HepG2 (cell line): ENCODE results near the gene NCOA1.

Source experiments
- ELF1 ChIP-seq: sonication (generic); formaldehyde crosslinking; IDR thresholded peaks from 2 replicates; pipeline ENCODE4 v1.4.0; 2020; ENCODE audit warnings: missing genetic modification reagents
- FIP1L1 ChIP-seq: fragments of 200-400 bp; formaldehyde crosslinking; IDR thresholded peaks from 2 replicates; pipeline ENCODE4 v1.6.1; 2018; ENCODE audit warnings: low read depth, mild to moderate bottlenecking, low read length, moderate library complexity, borderline replicate concordance; ENCODE audit not compliant: insufficient read depth
- FOXA1 ChIP-seq, 2 experiments: fragments of 450-650 bp in 1 of 2; sonication (generic) in 1 of 2; formaldehyde crosslinking in 1 of 2; IDR thresholded peaks; 2 replicates each; pipeline versions ENCODE4 v1.4.0 to v1.6.1; 2016 to 2020; ENCODE audit warnings: missing genetic modification reagents in 1 of 2
- HDAC2 ChIP-seq: sonication (generic); formaldehyde crosslinking; IDR thresholded peaks from 2 replicates; pipeline ENCODE4 v1.4.0; 2020; ENCODE audit warnings: missing genetic modification reagents
- HDAC6 ChIP-seq: fragments of 200-600 bp; sonication (generic); IDR thresholded peaks from 2 replicates; pipeline ENCODE4 v1.7.0; 2017; ENCODE audit warnings: mild to moderate bottlenecking, antibody characterized with exemption, low read length, low read depth
- NCOA1 ChIP-seq: sonication (generic); formaldehyde crosslinking; IDR thresholded peaks from 2 replicates; pipeline ENCODE4 v1.9.0; 2021; ENCODE audit warnings: missing genetic modification reagents
- NR2C2 ChIP-seq: sonication (generic); formaldehyde crosslinking; IDR thresholded peaks from 2 replicates; pipeline ENCODE4 v1.4.0; 2020; ENCODE audit warnings: missing genetic modification reagents, mild to moderate bottlenecking, moderate library complexity, borderline replicate concordance
- POLR2AphosphoS5 ChIP-seq: IDR thresholded peaks from 2 replicates; pipeline ENCODE4 v1.6.1; 2012; ENCODE audit warnings: low read depth, low read length
- SNRNP70 ChIP-seq: fragments of 200-400 bp; formaldehyde crosslinking; IDR thresholded peaks from 2 replicates; pipeline ENCODE4 v1.6.1; 2017; ENCODE audit warnings: mild to moderate bottlenecking, low read depth, low read length, moderate library complexity
- SSRP1 ChIP-seq: IDR thresholded peaks from 2 replicates; pipeline ENCODE4 v1.6.1; 2016; ENCODE audit warnings: control low read depth
- ZFY ChIP-seq: sonication (generic); formaldehyde crosslinking; IDR thresholded peaks from 2 replicates; pipeline ENCODE4 v1.4.0; 2020; ENCODE audit warnings: missing genetic modification reagents
- ZNF879 ChIP-seq: sonication (generic); formaldehyde crosslinking; IDR thresholded peaks from 2 replicates; pipeline ENCODE4 v1.8.1; 2023; ENCODE audit warnings: missing genetic modification reagents
- TF ChIP-seq, protein P1 (sequence below): sonication (generic); formaldehyde crosslinking; IDR thresholded peaks from 2 replicates; pipeline ENCODE4 v1.5.0; 2020; ENCODE audit warnings: mild to moderate bottlenecking, missing genetic modification reagents, moderate library complexity

DNA sequence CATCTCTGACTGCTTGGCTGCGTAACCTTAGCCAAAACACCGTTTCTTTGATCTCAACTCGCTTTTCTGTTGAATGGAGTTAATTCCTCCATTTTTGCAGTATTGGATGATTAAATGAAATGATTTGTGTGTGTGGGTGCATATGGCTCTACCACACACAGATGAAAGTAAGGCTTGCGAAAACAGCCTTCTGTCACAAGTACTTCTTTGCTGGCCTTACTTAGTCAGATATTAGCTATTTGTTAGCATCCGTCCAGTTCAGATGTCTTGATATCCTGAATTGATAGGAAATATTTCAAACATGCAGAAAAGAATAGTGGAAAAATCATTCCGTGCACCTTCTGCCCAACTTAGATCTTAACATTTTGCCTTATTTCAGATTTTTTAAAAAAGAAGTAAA, 21.8 kb downstream of the NCOA1 start:
- TF ChIP-seq POLR2AphosphoS5 (no peak), ELF1 (no peak), HDAC2 (CRISPR knock-in tag) (no peak), ZFY (CRISPR knock-in tag) (no peak), NCOA1 (CRISPR knock-in tag) (no peak), SSRP1 (CRISPR knock-in tag) (no peak), FOXA1 (IDR thresholded peaks at IDR 0.05) (no peak), FOXA1 (CRISPR knock-in tag; IDR thresholded peaks at IDR 0.05) (no peak), NR2C2 (CRISPR knock-in tag) (no peak), HDAC6 (no peak), SNRNP70 (no peak), ZNF879 (no peak), FIP1L1 (no peak)
- TF ChIP-seq, protein P1, sequence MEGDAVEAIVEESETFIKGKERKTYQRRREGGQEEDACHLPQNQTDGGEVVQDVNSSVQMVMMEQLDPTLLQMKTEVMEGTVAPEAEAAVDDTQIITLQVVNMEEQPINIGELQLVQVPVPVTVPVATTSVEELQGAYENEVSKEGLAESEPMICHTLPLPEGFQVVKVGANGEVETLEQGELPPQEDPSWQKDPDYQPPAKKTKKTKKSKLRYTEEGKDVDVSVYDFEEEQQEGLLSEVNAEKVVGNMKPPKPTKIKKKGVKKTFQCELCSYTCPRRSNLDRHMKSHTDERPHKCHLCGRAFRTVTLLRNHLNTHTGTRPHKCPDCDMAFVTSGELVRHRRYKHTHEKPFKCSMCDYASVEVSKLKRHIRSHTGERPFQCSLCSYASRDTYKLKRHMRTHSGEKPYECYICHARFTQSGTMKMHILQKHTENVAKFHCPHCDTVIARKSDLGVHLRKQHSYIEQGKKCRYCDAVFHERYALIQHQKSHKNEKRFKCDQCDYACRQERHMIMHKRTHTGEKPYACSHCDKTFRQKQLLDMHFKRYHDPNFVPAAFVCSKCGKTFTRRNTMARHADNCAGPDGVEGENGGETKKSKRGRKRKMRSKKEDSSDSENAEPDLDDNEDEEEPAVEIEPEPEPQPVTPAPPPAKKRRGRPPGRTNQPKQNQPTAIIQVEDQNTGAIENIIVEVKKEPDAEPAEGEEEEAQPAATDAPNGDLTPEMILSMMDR (CRISPR knock-in tag) = no peak
